DOHH2 (cell line): ENCODE results near the gene PLCXD3.

Experiments
- H3F3A ChIP-seq: fragments of 200-600 bp; sonication (generic), shearing (Covaris generic); 2 replicates; pipeline ENCODE4 v1.6.0; 2016; ENCODE audit warnings: antibody characterized with exemption, mild to moderate bottlenecking; ENCODE audit not compliant: control insufficient read depth, insufficient read depth
- H3K27ac ChIP-seq: fragments of 200-600 bp; sonication (generic); 2 replicates; pipeline ENCODE4 v1.5.1; 2014; ENCODE audit warnings: low read depth, mild to moderate bottlenecking, low read length, moderate library complexity
- H3K27me3 ChIP-seq: fragments of 200-600 bp; sonication (generic); 2 replicates; pipeline ENCODE4 v1.6.1; 2014; ENCODE audit warnings: mild to moderate bottlenecking, low read length, mixed read lengths; ENCODE audit not compliant: control insufficient read depth
- H3K36me3 ChIP-seq: fragments of 200-600 bp; sonication (generic); 2 replicates; pipeline ENCODE4 v1.6.1; 2014; ENCODE audit warnings: mild to moderate bottlenecking, low read length, moderate library complexity, mixed read lengths; ENCODE audit not compliant: control insufficient read depth
- H3K4me1 ChIP-seq: fragments of 200-600 bp; sonication (generic); 2 replicates; pipeline ENCODE4 v1.6.1; 2014; ENCODE audit warnings: mild to moderate bottlenecking, low read length, mixed read lengths; ENCODE audit not compliant: control insufficient read depth
- H3K4me2 ChIP-seq: fragments of 200-600 bp; sonication (generic); 2 replicates; pipeline ENCODE4 v1.6.0; 2014; ENCODE audit warnings: mild to moderate bottlenecking, low read length, moderate library complexity
- H3K4me3 ChIP-seq: fragments of 200-600 bp; sonication (generic); 2 replicates; pipeline ENCODE4 v1.5.1; 2014; ENCODE audit warnings: mild to moderate bottlenecking, low read length, mixed read lengths
- H3K79me2 ChIP-seq: fragments of 200-600 bp; sonication (generic); 2 replicates; pipeline ENCODE4 v1.6.1; 2014; ENCODE audit warnings: mild to moderate bottlenecking, low read length, mixed read lengths; ENCODE audit not compliant: control insufficient read depth
- H3K9me2 ChIP-seq: fragments of 200-600 bp; sonication (generic); replicated peaks from 2 replicates; pipeline ENCODE4 v1.6.1; 2014; ENCODE audit warnings: mild to moderate bottlenecking, low read length, mixed read lengths; ENCODE audit not compliant: control insufficient read depth
- H3K9me3 ChIP-seq: fragments of 200-600 bp; sonication (generic); 2 replicates; pipeline ENCODE4 v1.6.1; 2014; ENCODE audit warnings: antibody characterized with exemption, low read length, mixed read lengths; ENCODE audit not compliant: control insufficient read depth, insufficient read depth
- H4K20me1 ChIP-seq: fragments of 200-600 bp; sonication (generic); 2 replicates; pipeline ENCODE4 v1.6.0; 2014; ENCODE audit warnings: low read depth, mild to moderate bottlenecking, antibody characterized with exemption, low read length, moderate library complexity; ENCODE audit not compliant: control insufficient read depth, insufficient read depth
- CTCF ChIP-seq: fragments of 200-600 bp; sonication (generic); IDR thresholded peaks from one replicate; pipeline ENCODE4 v1.5.1; 2014; ENCODE audit warnings: antibody characterized with exemption, mild to moderate bottlenecking, low read depth, low read length; ENCODE audit not compliant: poor library complexity, severe bottlenecking
- EZH2phosphoT487 ChIP-seq: fragments of 200-600 bp; sonication (generic); IDR thresholded peaks from 2 replicates; pipeline ENCODE4 v1.6.1; 2017; ENCODE audit warnings: borderline replicate concordance, mild to moderate bottlenecking, antibody characterized with exemption, low read length, moderate library complexity, mixed read lengths

The PLCXD3 gene

GRCh38 chr5:41270423-41271251 is 239.8 kb downstream of the PLCXD3 start:
- H3K4me1 ChIP-seq, result no peaks in the 10 kb centered on the region
- H3K9me2 ChIP-seq, result no peaks in the 10 kb centered on the region
- no peak overlapping the region for H3K4me3 ChIP-seq
- H3K4me2 ChIP-seq, result no peak overlapping the region
- no peaks in the 10 kb centered on the region for H3K79me2 ChIP-seq
- H4K20me1 ChIP-seq, result no peaks in the 10 kb centered on the region
- no peaks in the 10 kb centered on the region for H3K36me3 ChIP-seq
- H3F3A ChIP-seq, result no peaks in the 10 kb centered on the region
- no peaks in the 10 kb centered on the region for H3K9me3 ChIP-seq
- peak; percentile 65 for TF ChIP-seq CTCF
- TF ChIP-seq EZH2phosphoT487, result no peak
- no peak overlapping the region for H3K27ac ChIP-seq
- H3K27me3 ChIP-seq, result no peaks in the 10 kb centered on the region

GRCh38 chr5:41268894-41269293 is 241.5 kb downstream of the PLCXD3 start:
- TF ChIP-seq CTCF (no peak), EZH2phosphoT487 (no peak)
- H3K27ac ChIP-seq, result no peak overlapping the region
- H3K4me3 ChIP-seq, result no peak overlapping the region
- H3K9me2 ChIP-seq, result no peaks in the 10 kb centered on the region
- no peaks in the 10 kb centered on the region for H4K20me1 ChIP-seq
- no peak overlapping the region for H3K4me2 ChIP-seq
- no peaks in the 10 kb centered on the region for H3K4me1 ChIP-seq
- no peaks in the 10 kb centered on the region for H3K36me3 ChIP-seq
- H3K9me3 ChIP-seq, result no peaks in the 10 kb centered on the region
- H3K27me3 ChIP-seq, result no peaks in the 10 kb centered on the region
- H3F3A ChIP-seq, result no peaks in the 10 kb centered on the region
- H3K79me2 ChIP-seq, result no peaks in the 10 kb centered on the region

- H3K27me3 ChIP-seq, result no peaks in the 10 kb centered on the region; the same call in 1 of the 2 replicates
- no peaks in the 10 kb centered on the region for H3K4me1 ChIP-seq
- no peak overlapping the region for H3K4me2 ChIP-seq
- no peak overlapping the region for H3K4me3 ChIP-seq
- no peak overlapping the region for H3K27ac ChIP-seq
- no peaks in the 10 kb centered on the region for H3K9me3 ChIP-seq
- no peaks in the 10 kb centered on the region for H3K79me2 ChIP-seq
- TF ChIP-seq EZH2phosphoT487, result no peak
- TF ChIP-seq CTCF, result no peak
- H4K20me1 ChIP-seq, result no peaks in the 10 kb centered on the region
- no peaks in the 10 kb centered on the region for H3K36me3 ChIP-seq
- H3F3A ChIP-seq, result no peaks in the 10 kb centered on the region
- no peaks in the 10 kb centered on the region for H3K9me2 ChIP-seq
These were observed 244.0 kb downstream of the PLCXD3 start for GRCh38 chr5:41266377-41266776.
